Epidermal melanocyte (primary cell): ENCODE measurements around the gene ARG2.

Source experiments
- DNase-seq: peaks from one replicate; pipeline ENCODE4 v3.0.0; 2011; ENCODE audit warnings: low spot score; ENCODE audit not compliant: insufficient read length

ARG2 gene

GRCh38 chr14:67636361-67636919 is 16.7 kb downstream of the ARG2 start:
- no peak for DNase-seq

- DNase-seq, result no peak
Observed at GRCh38 chr14:67638642-67639041, 18.9 kb downstream of the ARG2 start.

- no peak for DNase-seq
Observed at GRCh38 chr14:67641480-67641879, 21.8 kb downstream of the ARG2 start.

- no peak for DNase-seq
Observed at GRCh38 chr14:67641902-67642749, 22.4 kb downstream of the ARG2 start.

GRCh38 chr14:67643713-67644112 is 24.0 kb downstream of the ARG2 start:
- no peak for DNase-seq

GRCh38 chr14:67644428-67644827 is 24.7 kb downstream of the ARG2 start:
- no peak for DNase-seq

GRCh38 chr14:67645414-67645813 is 25.7 kb downstream of the ARG2 start:
- no peak for DNase-seq

GRCh38 chr14:67646131-67646530 is 26.4 kb downstream of the ARG2 start:
- DNase-seq, result no peak

- DNase-seq, result no peak
Observed at GRCh38 chr14:67650151-67650550, 30.4 kb downstream of the ARG2 start.

GRCh38 chr14:67650694-67651093 is 31.0 kb downstream of the ARG2 start:
- DNase-seq, result no peak

- no peak for DNase-seq
Observed at GRCh38 chr14:67652189-67652588, 32.5 kb downstream of the ARG2 start.

- DNase-seq, result no peak
Observed at GRCh38 chr14:67653651-67654280, 34.0 kb downstream of the ARG2 start.

GRCh38 chr14:67663633-67664032 is 43.9 kb downstream of the ARG2 start:
- DNase-seq, result no peak

GRCh38 chr14:67665868-67666267 is 46.1 kb downstream of the ARG2 start:
- no peak for DNase-seq

- no peak for DNase-seq
Observed at GRCh38 chr14:67666750-67667449, 47.2 kb downstream of the ARG2 start.

- DNase-seq, result no peak
Observed at GRCh38 chr14:67668559-67668958, 48.8 kb downstream of the ARG2 start.

GRCh38 chr14:67673451-67673850 is 53.7 kb downstream of the ARG2 start:
- DNase-seq, result no peak

- DNase-seq, result peak; percentile 70
Observed at GRCh38 chr14:67674139-67674479, 54.4 kb downstream of the ARG2 start.

- DNase-seq, result peak; percentile 68
Observed at GRCh38 chr14:67674480-67675218, 54.9 kb downstream of the ARG2 start, which contains the start of gene VTI1B. TSS of gene VTI1B (minus strand) at chr14:67674632. CDS start at chr14:67674489, 143 bp downstream.

GRCh38 chr14:67675219-67675582 is 55.5 kb downstream of the ARG2 start:
- no peak for DNase-seq

- no peak for DNase-seq
Observed at GRCh38 chr14:67679006-67679405, 59.3 kb downstream of the ARG2 start.
